Measurements from ENCODE around the gene FBLN7. TPM values are rescaled to one million over a fixed set of nuclear protein-coding genes. Genes with fewer than 3 reads are reported as not detected.

Gene FBLN7
- polyA plus RNA-seq, 1 experiment: 3.7 TPM

- Histone ChIP-seq H3K27me3 (ENCODE audit: control insufficient read depth, insufficient read depth, low read length) (no peaks in the 10 kb centered on the region), H3K4me3 (ENCODE audit: low read depth, low read length) (no peak overlapping the region), H3K36me3 (ENCODE audit: control insufficient read depth, insufficient read depth, low read length) (no peaks in the 10 kb centered on the region)
- ChIA-PET CTCF (interaction anchor here (1.0 to 1.6 kb wide), 2 partner anchors 10 to 11 kb away, joined by 4 read pairs; no protein-coding TSS in a partner anchor), POLR2A (no interaction called here)
- DNase-seq (ENCODE audit: low read depth): no peak
- TF ChIP-seq, protein P1, sequence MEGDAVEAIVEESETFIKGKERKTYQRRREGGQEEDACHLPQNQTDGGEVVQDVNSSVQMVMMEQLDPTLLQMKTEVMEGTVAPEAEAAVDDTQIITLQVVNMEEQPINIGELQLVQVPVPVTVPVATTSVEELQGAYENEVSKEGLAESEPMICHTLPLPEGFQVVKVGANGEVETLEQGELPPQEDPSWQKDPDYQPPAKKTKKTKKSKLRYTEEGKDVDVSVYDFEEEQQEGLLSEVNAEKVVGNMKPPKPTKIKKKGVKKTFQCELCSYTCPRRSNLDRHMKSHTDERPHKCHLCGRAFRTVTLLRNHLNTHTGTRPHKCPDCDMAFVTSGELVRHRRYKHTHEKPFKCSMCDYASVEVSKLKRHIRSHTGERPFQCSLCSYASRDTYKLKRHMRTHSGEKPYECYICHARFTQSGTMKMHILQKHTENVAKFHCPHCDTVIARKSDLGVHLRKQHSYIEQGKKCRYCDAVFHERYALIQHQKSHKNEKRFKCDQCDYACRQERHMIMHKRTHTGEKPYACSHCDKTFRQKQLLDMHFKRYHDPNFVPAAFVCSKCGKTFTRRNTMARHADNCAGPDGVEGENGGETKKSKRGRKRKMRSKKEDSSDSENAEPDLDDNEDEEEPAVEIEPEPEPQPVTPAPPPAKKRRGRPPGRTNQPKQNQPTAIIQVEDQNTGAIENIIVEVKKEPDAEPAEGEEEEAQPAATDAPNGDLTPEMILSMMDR (IDR thresholded peaks at IDR 0.05; ENCODE audit: insufficient read depth, low read depth, low read length): no peak
Measured at GRCh38 chr2:112173646-112174319, 35.6 kb downstream of the FBLN7 start.

GRCh38 chr2:112174383-112174782 lies 36.2 kb downstream of the FBLN7 start:
- CTCF ChIA-PET: interaction anchor here (1.0 to 1.6 kb wide), 2 partner anchors 10 to 11 kb away, joined by 4 read pairs; no protein-coding TSS in a partner anchor
- TF ChIP-seq, protein P1 (IDR thresholded peaks at IDR 0.05; ENCODE audit: insufficient read depth, low read depth, low read length): no peak

DNA sequence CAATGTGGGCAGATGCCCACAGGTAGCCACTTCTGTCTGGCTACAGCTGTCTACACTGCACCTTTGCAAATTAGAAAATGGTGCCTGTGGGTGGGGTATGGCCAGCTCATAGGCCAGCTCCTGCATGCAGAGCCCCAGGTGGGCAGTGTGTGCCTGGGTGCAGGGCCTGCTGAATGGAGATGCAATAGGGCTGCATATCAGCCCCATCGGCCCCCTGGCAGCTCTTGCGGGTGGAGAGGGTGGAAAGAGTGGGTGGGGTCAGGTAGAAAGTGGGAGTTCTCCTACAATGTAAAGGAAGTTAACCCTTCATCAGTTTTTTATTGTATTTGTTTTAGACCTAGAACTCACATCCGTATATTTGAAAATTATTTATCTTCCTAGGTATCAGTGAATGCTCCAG lies 37.1 kb downstream of the FBLN7 start:
- CTCF ChIA-PET: interaction anchor here (1.8 kb wide), 1 partner anchor 11 kb away, joined by 4 read pairs; no protein-coding TSS in a partner anchor

More at GRCh38 chr2:112174383-112174782, 36.2 kb downstream of the FBLN7 start:
- no peaks in the 10 kb centered on the region for H3K27me3 ChIP-seq (ENCODE audit: control insufficient read depth, insufficient read depth, low read length)
- no peak for DNase-seq (ENCODE audit: low read depth)
- H3K4me3 ChIP-seq (ENCODE audit: low read depth, low read length): no peak overlapping the region
- POLR2A ChIA-PET: interaction anchor here (0.6 kb wide), 1 partner anchor 79 kb away, joined by 3 read pairs; no protein-coding TSS in a partner anchor
- no peaks in the 10 kb centered on the region for H3K36me3 ChIP-seq (ENCODE audit: control insufficient read depth, insufficient read depth, low read length)

DNA sequence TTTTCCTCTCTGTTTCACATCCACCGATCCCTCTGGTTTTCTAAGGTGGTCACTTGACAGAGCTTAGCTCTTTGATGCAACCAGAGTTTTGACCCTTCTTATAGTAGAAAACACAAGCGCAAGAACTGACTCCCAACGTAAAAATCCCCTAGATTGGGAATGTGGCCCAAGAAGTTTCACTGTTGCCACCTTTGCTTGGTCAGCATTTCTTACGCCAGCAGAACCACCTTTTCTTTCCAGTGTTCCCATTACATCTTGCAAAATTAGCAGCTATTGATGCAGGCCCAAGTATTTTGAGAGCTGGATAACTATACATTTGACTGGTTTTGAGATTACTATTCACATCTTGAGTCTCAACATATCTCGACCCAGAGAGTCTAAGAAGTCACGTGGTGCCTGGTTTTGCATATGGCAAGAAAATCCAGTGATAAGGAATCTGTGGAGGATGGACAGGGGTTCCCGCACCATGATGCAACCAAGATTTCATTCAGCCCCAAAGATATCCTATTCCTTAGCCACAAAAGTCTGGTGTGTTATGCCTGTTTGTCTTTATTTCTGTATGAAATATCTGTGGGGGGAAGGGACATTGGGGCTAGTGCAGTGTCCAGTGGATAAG lies 37.9 kb downstream of the FBLN7 start:
- Histone ChIP-seq H3K4me3 (ENCODE audit: low read depth, low read length) (no peak overlapping the region), H3K27me3 (ENCODE audit: control insufficient read depth, insufficient read depth, low read length) (no peaks in the 10 kb centered on the region), H3K36me3 (ENCODE audit: control insufficient read depth, insufficient read depth, low read length) (no peaks in the 10 kb centered on the region)
- ChIA-PET POLR2A (no interaction called here), CTCF (interaction anchor here (0.8 to 1.8 kb wide), 2 partner anchors 11 to 20 kb away, joined by 3 to 4 read pairs; no protein-coding TSS in a partner anchor)
- no peak for DNase-seq (ENCODE audit: low read depth)
- TF ChIP-seq, protein P1 (IDR thresholded peaks at IDR 0.05; ENCODE audit: insufficient read depth, low read depth, low read length): no peak

More for the DNA sequence above, 37.1 kb downstream of the FBLN7 start:
- TF ChIP-seq, protein P1 (IDR thresholded peaks at IDR 0.05; ENCODE audit: insufficient read depth, low read depth, low read length): no peak
- Histone ChIP-seq H3K36me3 (ENCODE audit: control insufficient read depth, insufficient read depth, low read length) (no peaks in the 10 kb centered on the region), H3K27me3 (ENCODE audit: control insufficient read depth, insufficient read depth, low read length) (no peaks in the 10 kb centered on the region), H3K4me3 (ENCODE audit: low read depth, low read length) (no peak overlapping the region)
- POLR2A ChIA-PET: no interaction called here
- no peak for DNase-seq (ENCODE audit: low read depth)

GRCh38 chr2:112181571-112182290 lies 43.5 kb downstream of the FBLN7 start:
- Histone ChIP-seq H3K36me3 (ENCODE audit: control insufficient read depth, insufficient read depth, low read length) (no peaks in the 10 kb centered on the region), H3K4me3 (ENCODE audit: low read depth, low read length) (no peak overlapping the region), H3K27me3 (ENCODE audit: control insufficient read depth, insufficient read depth, low read length) (no peaks in the 10 kb centered on the region)
- POLR2A ChIA-PET: no interaction called here
- no peak for DNase-seq (ENCODE audit: low read depth)
- TF ChIP-seq, protein P1 (IDR thresholded peaks at IDR 0.05; ENCODE audit: insufficient read depth, low read depth, low read length): no peak
- CTCF ChIA-PET: interaction anchor here (1.0 kb wide), 1 partner anchor 16 kb away, joined by 3 read pairs; no protein-coding TSS in a partner anchor
